ENCODE measurements around the gene ETFB. TPM values are rescaled to one million over a fixed set of nuclear protein-coding genes. Genes with fewer than 3 reads are reported as not detected.

The ETFB gene
- total RNA-seq, 1 donor, result 76.4 TPM

- H3K4me3 ChIP-seq (ENCODE audit: low read depth, low read length), result no peak within 1 kb of the TSS
- DNase-seq (ENCODE audit: low read depth), result no peak
- TF ChIP-seq CTCF (IDR thresholded peaks at IDR 0.05; ENCODE audit: insufficient read depth, low read depth, low read length), result no peak
Measured at GRCh38 chr19:51387924-51388389, 21.8 kb upstream of the ETFB start, which contains the start of gene LIM2. Gene LIM2, minus strand, starts transcription at chr19:51387974. Its CDS starts 531 bp downstream, at chr19:51387443.

- no peak overlapping the region for H3K4me3 ChIP-seq (ENCODE audit: low read depth, low read length)
- DNase-seq (ENCODE audit: low read depth), result no peak
- TF ChIP-seq CTCF (IDR thresholded peaks at IDR 0.05; ENCODE audit: insufficient read depth, low read depth, low read length), result no peak
Measured at GRCh38 chr19:51386882-51387520, 20.8 kb upstream of the ETFB start.

- DNase-seq (ENCODE audit: low read depth), result no peak
- H3K4me3 ChIP-seq (ENCODE audit: low read depth, low read length), result no peak overlapping the region
- TF ChIP-seq CTCF (IDR thresholded peaks at IDR 0.05; ENCODE audit: insufficient read depth, low read depth, low read length), result no peak
Measured at GRCh38 chr19:51382004-51382403, 15.8 kb upstream of the ETFB start.

- no peak overlapping the region for H3K4me3 ChIP-seq (ENCODE audit: low read depth, low read length)
- TF ChIP-seq CTCF (IDR thresholded peaks at IDR 0.05; ENCODE audit: insufficient read depth, low read depth, low read length), result no peak
- DNase-seq (ENCODE audit: low read depth), result no peak
Measured at GRCh38 chr19:51380379-51380778, 14.2 kb upstream of the ETFB start.

- no peak overlapping the region for H3K4me3 ChIP-seq (ENCODE audit: low read depth, low read length)
- no peak for DNase-seq (ENCODE audit: low read depth)
- TF ChIP-seq CTCF (IDR thresholded peaks at IDR 0.05; ENCODE audit: insufficient read depth, low read depth, low read length), result no peak
Measured at GRCh38 chr19:51377422-51377821, 11.2 kb upstream of the ETFB start.

- DNase-seq (ENCODE audit: low read depth), result no peak
- H3K4me3 ChIP-seq (ENCODE audit: low read depth, low read length), result no peak overlapping the region
- TF ChIP-seq CTCF (IDR thresholded peaks at IDR 0.05; ENCODE audit: insufficient read depth, low read depth, low read length), result no peak
Measured at GRCh38 chr19:51375504-51376221, 9.5 kb upstream of the ETFB start.

Data from fibroblast of villous mesenchyme (primary cell).